Measurements from ENCODE around the gene CADPS.

GRCh38 chr3:62371720-62372591 is 503.3 kb downstream of the CADPS start:
- TF ChIP-seq CTCF (conservative IDR thresholded peaks at IDR 0.05; ENCODE audit: low read depth, low read length) = no peak
- no peak for TF ChIP-seq EZH2phosphoT487 (IDR thresholded peaks at IDR 0.05; ENCODE audit: borderline replicate concordance, low read length)
- no peak for TF ChIP-seq EZH2 (IDR thresholded peaks at IDR 0.05; ENCODE audit: low read length, unreplicated experiment)
